WERI-Rb-1 (cell line): ENCODE results near the gene TSPAN18.

Source experiments
- DNase-seq: peaks from one replicate; pipeline ENCODE4 v3.0.0-alpha.2; 2020
- H3K27ac ChIP-seq: fragments of 250-450 bp; sonication (Bioruptor Pico); 2 replicates; pipeline ENCODE4 v1.5.1; 2020; ENCODE audit warnings: mild to moderate bottlenecking, moderate library complexity
- H3K27me3 ChIP-seq: fragments of 250-450 bp; sonication (Bioruptor Pico); 2 replicates; pipeline ENCODE4 v1.5.1; 2021; ENCODE audit warnings: mild to moderate bottlenecking, low read depth, moderate library complexity; ENCODE audit not compliant: insufficient read depth, severe bottlenecking
- H3K36me3 ChIP-seq: fragments of 250-450 bp; sonication (Bioruptor Pico); 2 replicates; pipeline ENCODE4 v1.5.1; 2020; ENCODE audit warnings: mild to moderate bottlenecking, moderate library complexity
- H3K4me3 ChIP-seq: 2 replicates; pipeline ENCODE4 v1.5.1; 2011; ENCODE audit warnings: low read depth, mild to moderate bottlenecking, control low read depth, low read length
- H3K9me3 ChIP-seq: fragments of 250-450 bp; sonication (Bioruptor Pico); 2 replicates; pipeline ENCODE4 v1.5.1; 2021; ENCODE audit warnings: mild to moderate bottlenecking, moderate library complexity; ENCODE audit not compliant: severe bottlenecking
- TF ChIP-seq, protein P1 (sequence below): IDR thresholded peaks from 2 replicates; pipeline ENCODE4 v1.5.1; 2011; ENCODE audit warnings: low read depth, mild to moderate bottlenecking, control low read depth, inconsistent platforms, low read length

TSPAN18 gene

DNA sequence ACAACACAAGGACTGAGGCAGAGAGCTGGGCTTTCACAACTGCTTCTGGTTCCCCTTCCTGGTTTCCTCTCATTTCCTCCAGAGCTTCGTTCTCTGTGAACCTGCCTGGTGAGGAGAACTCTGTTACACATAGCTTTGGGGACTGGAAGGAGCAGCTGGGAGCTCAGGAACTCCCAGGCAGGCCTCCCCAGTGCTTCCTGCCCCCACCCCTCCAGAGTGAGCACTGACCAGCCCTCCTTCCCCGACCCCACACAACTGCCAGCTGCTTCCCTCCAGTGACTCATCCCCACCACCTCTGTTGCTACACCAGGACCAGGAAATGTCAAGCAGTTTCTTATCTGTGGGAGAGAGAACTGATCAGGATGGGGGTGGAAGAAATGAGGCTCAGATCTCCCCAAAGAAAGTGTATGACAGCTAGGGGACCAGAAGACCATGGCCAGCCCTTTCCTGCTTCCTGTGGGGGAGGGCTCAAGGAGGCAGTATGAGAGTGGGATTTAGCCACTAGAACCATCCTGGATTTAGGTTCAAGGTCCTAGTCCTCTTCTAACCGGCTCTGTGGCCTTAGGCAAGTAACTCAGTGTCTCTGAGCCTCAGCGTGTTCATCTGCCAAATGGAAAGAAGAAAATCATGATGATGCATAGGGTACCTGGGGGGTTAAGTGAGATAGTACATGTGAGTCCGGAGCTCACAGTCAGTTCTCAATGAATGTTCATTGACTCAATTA lies 228.4 kb downstream of the TSPAN18 start:
- Histone ChIP-seq H3K36me3 (peaks cover 4% of the 10 kb centered on the region), H3K9me3 (no peaks in the 10 kb centered on the region), H3K27me3 (no peaks in the 10 kb centered on the region), H3K27ac (peak overlapping the region; percentile 85), H3K4me3 (no peak overlapping the region)
- peak; percentile 75 for DNase-seq
- TF ChIP-seq, protein P1, sequence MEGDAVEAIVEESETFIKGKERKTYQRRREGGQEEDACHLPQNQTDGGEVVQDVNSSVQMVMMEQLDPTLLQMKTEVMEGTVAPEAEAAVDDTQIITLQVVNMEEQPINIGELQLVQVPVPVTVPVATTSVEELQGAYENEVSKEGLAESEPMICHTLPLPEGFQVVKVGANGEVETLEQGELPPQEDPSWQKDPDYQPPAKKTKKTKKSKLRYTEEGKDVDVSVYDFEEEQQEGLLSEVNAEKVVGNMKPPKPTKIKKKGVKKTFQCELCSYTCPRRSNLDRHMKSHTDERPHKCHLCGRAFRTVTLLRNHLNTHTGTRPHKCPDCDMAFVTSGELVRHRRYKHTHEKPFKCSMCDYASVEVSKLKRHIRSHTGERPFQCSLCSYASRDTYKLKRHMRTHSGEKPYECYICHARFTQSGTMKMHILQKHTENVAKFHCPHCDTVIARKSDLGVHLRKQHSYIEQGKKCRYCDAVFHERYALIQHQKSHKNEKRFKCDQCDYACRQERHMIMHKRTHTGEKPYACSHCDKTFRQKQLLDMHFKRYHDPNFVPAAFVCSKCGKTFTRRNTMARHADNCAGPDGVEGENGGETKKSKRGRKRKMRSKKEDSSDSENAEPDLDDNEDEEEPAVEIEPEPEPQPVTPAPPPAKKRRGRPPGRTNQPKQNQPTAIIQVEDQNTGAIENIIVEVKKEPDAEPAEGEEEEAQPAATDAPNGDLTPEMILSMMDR: no peak

DNA sequence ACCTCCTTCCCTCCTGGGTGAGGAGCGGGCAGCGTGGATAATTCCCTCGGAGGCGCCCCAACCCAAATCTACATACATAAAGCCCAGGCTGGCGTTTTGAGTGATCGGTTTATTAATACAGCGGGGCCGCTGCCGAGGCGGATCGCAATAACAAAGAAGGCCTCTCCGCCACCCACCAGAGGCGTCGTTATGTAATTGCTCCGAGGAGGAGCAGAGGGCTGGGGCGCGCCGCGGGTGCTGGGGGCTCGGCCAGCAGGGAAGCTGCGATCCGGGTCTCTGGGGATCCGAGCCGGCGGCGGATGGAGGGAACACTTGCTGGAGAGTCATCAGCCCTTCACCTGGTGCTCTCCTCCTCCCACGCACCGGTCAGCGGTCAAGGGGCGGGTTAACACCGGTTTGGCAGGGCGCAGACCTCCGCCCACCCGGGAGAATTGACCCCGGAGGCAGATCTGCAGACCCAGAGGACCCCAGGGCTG lies 230.3 kb downstream of the TSPAN18 start:
- Histone ChIP-seq H3K9me3 (no peaks in the 10 kb centered on the region), H3K27me3 (no peaks in the 10 kb centered on the region), H3K27ac (peak overlapping the region; percentile 85), H3K36me3 (no peaks in the 10 kb centered on the region; the same call in 1 of the 2 replicates), H3K4me3 (peak overlapping the region; percentile 3; the same call in 1 of the 2 replicates)
- TF ChIP-seq, protein P1: no peak
- peak; percentile 71 for DNase-seq

DNA sequence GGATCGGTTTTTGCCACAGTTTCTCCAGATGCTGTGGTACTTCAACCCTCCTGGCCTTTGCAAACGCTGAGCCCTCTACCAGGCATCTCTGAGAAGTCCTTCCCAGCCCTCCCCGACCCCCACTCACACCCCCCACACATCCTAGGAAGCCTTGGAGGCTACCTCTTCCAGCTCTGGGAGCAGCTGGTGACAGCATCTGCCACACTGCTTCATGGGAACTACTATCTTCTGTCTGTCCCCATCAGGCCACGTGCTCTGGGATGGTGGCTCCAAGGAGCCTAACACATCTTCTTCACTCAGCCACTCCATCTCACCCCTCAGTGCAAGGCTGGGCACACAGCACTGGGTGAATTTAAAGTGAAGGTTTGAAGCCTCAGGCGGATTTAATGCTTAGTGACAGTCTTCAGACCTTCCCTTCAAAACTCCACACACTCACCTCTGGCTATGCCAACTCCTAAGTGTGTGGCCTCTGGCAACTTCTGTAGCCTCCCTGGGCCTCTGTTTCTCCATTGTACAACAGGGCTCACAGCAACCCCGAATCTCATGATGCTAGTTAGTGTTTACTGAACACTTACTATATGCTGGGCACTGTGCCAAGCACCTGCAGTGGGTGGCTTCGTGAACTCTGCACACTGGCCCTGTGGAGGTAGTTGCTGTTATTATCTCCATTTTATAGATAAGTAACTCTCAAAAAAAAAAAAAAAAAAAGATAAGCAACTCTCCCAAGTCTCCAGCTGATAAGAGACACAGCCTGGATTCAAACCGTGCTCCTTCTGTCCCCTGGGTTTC lies 231.2 kb downstream of the TSPAN18 start:
- H3K4me3 ChIP-seq: no peak overlapping the region
- peak; percentile 55 for DNase-seq
- TF ChIP-seq, protein P1: no peak

DNA sequence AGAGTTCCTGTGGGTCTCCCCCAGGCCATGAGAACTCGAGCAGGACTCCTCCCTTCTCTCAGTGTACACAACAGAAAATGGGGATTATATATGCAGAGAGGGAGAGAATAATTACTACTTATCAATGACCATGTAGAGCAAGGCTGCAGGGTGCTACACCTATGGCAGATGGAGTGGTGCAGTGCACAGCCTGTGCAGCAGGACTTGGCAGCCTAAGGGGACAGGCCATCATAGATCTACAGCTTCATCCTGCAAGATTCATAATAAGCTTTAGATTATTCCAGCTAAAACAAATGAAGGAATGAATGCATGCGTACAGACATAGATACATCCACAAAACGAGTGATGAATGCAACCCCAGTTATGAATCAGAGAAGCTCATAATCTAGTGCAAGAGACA lies 232.3 kb downstream of the TSPAN18 start:
- TF ChIP-seq, protein P1: no peak
- no peak for DNase-seq
- Histone ChIP-seq H3K27ac (peak overlapping the region; percentile 94), H3K36me3 (no peaks in the 10 kb centered on the region; the same call in 1 of the 2 replicates), H3K4me3 (no peak overlapping the region), H3K9me3 (no peaks in the 10 kb centered on the region), H3K27me3 (no peaks in the 10 kb centered on the region)

More for the DNA sequence above, 231.2 kb downstream of the TSPAN18 start:
- Histone ChIP-seq H3K27ac (peak overlapping the region; percentile 94), H3K9me3 (no peaks in the 10 kb centered on the region), H3K36me3 (no peaks in the 10 kb centered on the region; the same call in 1 of the 2 replicates), H3K27me3 (no peaks in the 10 kb centered on the region)

DNA sequence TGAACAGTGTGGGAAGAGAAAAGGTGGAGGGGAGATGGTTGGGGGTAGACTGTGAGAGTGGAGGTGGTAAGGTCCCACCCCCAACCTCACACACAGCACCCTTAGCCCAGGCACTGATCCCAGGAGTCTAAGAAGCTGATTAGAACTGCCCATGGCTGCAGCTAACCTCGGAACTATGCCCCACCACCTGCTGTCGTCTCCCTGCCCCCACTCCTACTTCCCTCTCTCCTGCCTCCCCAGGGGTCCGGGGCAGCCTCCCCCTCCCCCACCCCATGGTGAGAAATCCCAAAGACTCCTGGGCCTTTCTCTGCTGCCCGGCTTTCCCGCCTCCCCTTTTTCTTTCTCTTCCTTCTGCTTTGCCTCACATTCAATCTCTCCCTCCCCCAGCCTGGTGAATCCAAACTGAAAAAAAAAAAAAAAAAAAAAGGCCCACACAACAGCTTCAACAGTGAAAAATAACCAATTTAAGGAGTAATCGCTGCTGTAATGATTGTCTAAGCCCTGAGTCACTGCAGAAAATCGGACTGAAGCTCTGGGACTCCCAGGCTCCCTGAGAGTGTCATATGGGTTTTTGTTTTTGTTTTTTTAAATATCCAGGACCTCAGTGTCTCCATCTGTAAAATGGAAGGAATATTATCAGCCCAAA lies 233.6 kb downstream of the TSPAN18 start:
- peak overlapping the region; percentile 94 for H3K27ac ChIP-seq

More for the DNA sequence above, 233.6 kb downstream of the TSPAN18 start:
- no peaks in the 10 kb centered on the region for H3K27me3 ChIP-seq
- TF ChIP-seq, protein P1: no peak
- no peak overlapping the region; the same call in 1 of the 2 replicates for H3K4me3 ChIP-seq
- H3K36me3 ChIP-seq: no peaks in the 10 kb centered on the region; the same call in 1 of the 2 replicates
- peak; percentile 97 for DNase-seq
- no peaks in the 10 kb centered on the region for H3K9me3 ChIP-seq
